Body of pancreas (tissue), 4 donors: ENCODE measurements around the gene PDE1A.

Experiments used
- POLR2A ChIP-seq, 3 donors: fragments of 450-650 bp; IDR thresholded peaks; one replicate each; pipeline ENCODE4 v1.6.1; 2016; ENCODE audit warnings: antibody characterized with exemption in 3 of 3, mild to moderate bottlenecking in 2 of 3
- TF ChIP-seq, protein P1 (sequence below), 7 experiments: fragments of 450-650 bp in 4 of 7; fragments of 200-600 bp in 3 of 7; sonication (generic) in 3 of 7; IDR thresholded peaks; one replicate each; pipeline ENCODE4 v1.5.1; 2016 to 2019; ENCODE audit warnings: antibody characterized with exemption in 7 of 7

- TF ChIP-seq, protein P1, sequence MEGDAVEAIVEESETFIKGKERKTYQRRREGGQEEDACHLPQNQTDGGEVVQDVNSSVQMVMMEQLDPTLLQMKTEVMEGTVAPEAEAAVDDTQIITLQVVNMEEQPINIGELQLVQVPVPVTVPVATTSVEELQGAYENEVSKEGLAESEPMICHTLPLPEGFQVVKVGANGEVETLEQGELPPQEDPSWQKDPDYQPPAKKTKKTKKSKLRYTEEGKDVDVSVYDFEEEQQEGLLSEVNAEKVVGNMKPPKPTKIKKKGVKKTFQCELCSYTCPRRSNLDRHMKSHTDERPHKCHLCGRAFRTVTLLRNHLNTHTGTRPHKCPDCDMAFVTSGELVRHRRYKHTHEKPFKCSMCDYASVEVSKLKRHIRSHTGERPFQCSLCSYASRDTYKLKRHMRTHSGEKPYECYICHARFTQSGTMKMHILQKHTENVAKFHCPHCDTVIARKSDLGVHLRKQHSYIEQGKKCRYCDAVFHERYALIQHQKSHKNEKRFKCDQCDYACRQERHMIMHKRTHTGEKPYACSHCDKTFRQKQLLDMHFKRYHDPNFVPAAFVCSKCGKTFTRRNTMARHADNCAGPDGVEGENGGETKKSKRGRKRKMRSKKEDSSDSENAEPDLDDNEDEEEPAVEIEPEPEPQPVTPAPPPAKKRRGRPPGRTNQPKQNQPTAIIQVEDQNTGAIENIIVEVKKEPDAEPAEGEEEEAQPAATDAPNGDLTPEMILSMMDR (IDR thresholded peaks at IDR 0.05), result no peak
- no peak for TF ChIP-seq POLR2A (IDR thresholded peaks at IDR 0.05)
These were observed 123.9 kb downstream of the PDE1A start for GRCh38 chr2:182302972-182303371.
